ENCODE results near the gene TACSTD2. TPM values are rescaled to one million over a fixed set of nuclear protein-coding genes. Genes with fewer than 3 reads are reported as not detected.

Gene TACSTD2
- total RNA-seq, 1 experiment from 2014 or later, result 1.2 TPM

DNA sequence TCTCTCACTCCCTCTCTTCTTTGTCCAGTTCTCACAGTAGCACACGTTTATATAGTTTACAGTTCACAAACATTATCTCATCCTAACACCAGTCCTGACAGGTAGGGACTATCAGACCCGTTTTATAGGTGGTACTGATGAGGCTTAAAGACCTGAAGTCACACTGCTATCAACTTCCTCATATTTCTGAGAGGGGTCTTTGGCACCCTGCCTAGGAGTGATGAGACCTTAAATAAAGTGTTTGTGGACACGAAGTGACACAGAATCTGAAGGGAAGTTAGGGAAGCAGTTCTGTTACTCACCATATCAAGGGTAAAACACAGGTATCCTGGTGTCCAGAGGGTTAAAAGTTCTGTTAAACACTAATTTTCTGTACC is 590 bp upstream of the TACSTD2 start:
- Histone ChIP-seq H3T11ph (ENCODE audit: low read length) (no peak overlapping the region), H3K23me2 (ENCODE audit: insufficient read length, low read depth, low read length, poor library complexity, severe bottlenecking) (peaks cover 5% of the 10 kb centered on the region), H3K27me3 (ENCODE audit: insufficient read depth, low read length) (peaks cover 15% of the 10 kb centered on the region; the same call in 1 of the 2 replicates), H3K9ac (ENCODE audit: extremely low read depth, insufficient read length, low read length) (no peak overlapping the region), H2BK120ac (ENCODE audit: low read depth, low read length, poor library complexity, severe bottlenecking) (no peak overlapping the region), H2AK5ac (ENCODE audit: insufficient read length, low read length) (no peak overlapping the region), H2BK15ac (ENCODE audit: low read depth, low read length) (no peak overlapping the region), H2BK20ac (ENCODE audit: low read depth, low read length, poor library complexity, severe bottlenecking) (no peak overlapping the region), H4K20me1 (ENCODE audit: control insufficient read depth, insufficient read depth, insufficient read length) (no peaks in the 10 kb centered on the region), H3K79me1 (ENCODE audit: insufficient read depth, low read depth, low read length, poor library complexity, severe bottlenecking) (no peaks in the 10 kb centered on the region), H3K79me2 (ENCODE audit: insufficient read depth, low read length) (no peaks in the 10 kb centered on the region), H4K5ac (ENCODE audit: insufficient read length, low read depth, low read length) (no peak overlapping the region), H3K4me2 (ENCODE audit: insufficient read depth, insufficient read length, low read length) (peak overlapping the region; percentile 40), H3K27ac (ENCODE audit: insufficient read length, low read depth, low read length) (no peak overlapping the region), H3K14ac (ENCODE audit: insufficient read depth, low read length) (no peak overlapping the region), H4K91ac (ENCODE audit: insufficient read length, low read depth, low read length) (no peak overlapping the region), H2AFZ (ENCODE audit: low read length) (no peak overlapping the region), H4K8ac (replicated peaks; ENCODE audit: insufficient read length, low read depth, low read length) (no peak overlapping the region), H2BK12ac (ENCODE audit: insufficient read length, low read depth, low read length) (no peak overlapping the region), H2BK5ac (ENCODE audit: insufficient read length, low read length) (no peak overlapping the region), H3K9me3 (ENCODE audit: control insufficient read depth, low read depth, low read length) (no peaks in the 10 kb centered on the region), H3K23ac (ENCODE audit: insufficient read length, low read depth, low read length) (no peak overlapping the region), H3K18ac (ENCODE audit: insufficient read length, low read depth, low read length) (no peak overlapping the region), H3K4me1 (ENCODE audit: insufficient read depth, low read length) (peaks cover 2% of the 10 kb centered on the region; the same call in 1 of the 2 replicates), H3K56ac (ENCODE audit: insufficient read length, low read depth, low read length) (no peak overlapping the region), H3K4ac (ENCODE audit: low read depth, low read length) (no peak overlapping the region)
- Mint-ChIP-seq H3K9me3 (peaks cover 0 to 9% of the 10 kb centered on the region in 2 experiments; a peak in 2 of 5 replicates), H3K36me3 (ENCODE audit: insufficient read depth in 1 of 3, low read depth in 3 of 3) (peaks cover 0 to 9% (median 4%) of the 10 kb centered on the region in 3 experiments; a peak in 3 of 7 replicates), H3K27ac (no peak overlapping the region), H3K27me3 (ENCODE audit: low read depth) (peaks cover 48% of the 10 kb centered on the region), H3K4me1 (peaks cover 16 to 26% of the 10 kb centered on the region in 2 experiments), H3K4me3 (peak overlapping the region; percentile 55 to 78)
- no CpG with 5 or more reads among the region's 3 CpGs for WGBS (ENCODE audit: extremely low coverage, insufficient read length, low lambda C conversion rate)
- no peak for DNase-seq
- TF ChIP-seq, protein P1, sequence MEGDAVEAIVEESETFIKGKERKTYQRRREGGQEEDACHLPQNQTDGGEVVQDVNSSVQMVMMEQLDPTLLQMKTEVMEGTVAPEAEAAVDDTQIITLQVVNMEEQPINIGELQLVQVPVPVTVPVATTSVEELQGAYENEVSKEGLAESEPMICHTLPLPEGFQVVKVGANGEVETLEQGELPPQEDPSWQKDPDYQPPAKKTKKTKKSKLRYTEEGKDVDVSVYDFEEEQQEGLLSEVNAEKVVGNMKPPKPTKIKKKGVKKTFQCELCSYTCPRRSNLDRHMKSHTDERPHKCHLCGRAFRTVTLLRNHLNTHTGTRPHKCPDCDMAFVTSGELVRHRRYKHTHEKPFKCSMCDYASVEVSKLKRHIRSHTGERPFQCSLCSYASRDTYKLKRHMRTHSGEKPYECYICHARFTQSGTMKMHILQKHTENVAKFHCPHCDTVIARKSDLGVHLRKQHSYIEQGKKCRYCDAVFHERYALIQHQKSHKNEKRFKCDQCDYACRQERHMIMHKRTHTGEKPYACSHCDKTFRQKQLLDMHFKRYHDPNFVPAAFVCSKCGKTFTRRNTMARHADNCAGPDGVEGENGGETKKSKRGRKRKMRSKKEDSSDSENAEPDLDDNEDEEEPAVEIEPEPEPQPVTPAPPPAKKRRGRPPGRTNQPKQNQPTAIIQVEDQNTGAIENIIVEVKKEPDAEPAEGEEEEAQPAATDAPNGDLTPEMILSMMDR (conservative IDR thresholded peaks at IDR 0.05), result no peak
